ENCODE results near the gene KRT31.

GRCh38 chr17:41369713-41370112 lies 27.7 kb downstream of the KRT31 start, which contains the start of gene KRT33B:
- no peak for TF ChIP-seq CTCF (IDR thresholded peaks at IDR 0.05)
- TF ChIP-seq ZFX (IDR thresholded peaks at IDR 0.05; ENCODE audit: borderline replicate concordance) = no peak
